Fibroblast of lung (primary cell): ENCODE measurements around the gene HAVCR2. TPM values are rescaled to one million over a fixed set of nuclear protein-coding genes. Genes with fewer than 3 reads are reported as not detected.
"Not testable (repeated sequence)": the region's sequence is repeated elsewhere in the genome, so short reads cannot be mapped to it uniquely, and the experiment has no call there.

Experiments
- DNase-seq, 2 donors: peaks; one replicate each; pipeline versions ENCODE4 v3.0.0 to v3.0.0-alpha.2; 2010; ENCODE audit warnings: low read depth in 2 of 2
- H2AFZ ChIP-seq: 2 replicates; pipeline ENCODE4 v1.5.1; 2012; ENCODE audit warnings: low read length, control low read depth, inconsistent platforms
- H3K27ac ChIP-seq: 2 replicates; pipeline ENCODE4 v1.5.1; 2011; ENCODE audit warnings: low read length, control low read depth; ENCODE audit not compliant: insufficient read depth
- H3K27me3 ChIP-seq: 2 replicates; pipeline ENCODE4 v1.5.1; 2011; ENCODE audit warnings: mild to moderate bottlenecking, low read length; ENCODE audit not compliant: control insufficient read depth, insufficient read depth
- H3K36me3 ChIP-seq: 2 replicates; pipeline ENCODE4 v1.5.1; 2011; ENCODE audit warnings: low read length; ENCODE audit not compliant: control insufficient read depth, insufficient read depth
- H3K4me1 ChIP-seq: 2 replicates; pipeline ENCODE4 v1.5.1; 2011; ENCODE audit warnings: low read length; ENCODE audit not compliant: control insufficient read depth, insufficient read depth; ENCODE audit errors: extremely low read depth
- H3K4me2 ChIP-seq: 2 replicates; pipeline ENCODE4 v1.5.1; 2011; ENCODE audit warnings: low read length, control low read depth; ENCODE audit not compliant: insufficient read depth; ENCODE audit errors: extremely low read depth
- H3K4me3 ChIP-seq, 4 experiments: fragments of 200-600 bp in 1 of 4; sonication (generic) in 1 of 4; replicated peaks in 1 of 4; 2 replicates each; pipeline ENCODE4 v1.5.1; 2011 to 2016; ENCODE audit warnings: low read length in 4 of 4, low read depth in 3 of 4, mild to moderate bottlenecking in 3 of 4, control low read depth in 2 of 4, inconsistent platforms in 1 of 4, mixed read lengths in 1 of 4; ENCODE audit not compliant: insufficient read depth in 1 of 4; ENCODE audit errors: control extremely low read depth in 1 of 4
- H3K79me2 ChIP-seq: 2 replicates; pipeline ENCODE4 v1.5.1; 2012; ENCODE audit warnings: mild to moderate bottlenecking, low read length, inconsistent platforms; ENCODE audit not compliant: control insufficient read depth, insufficient read depth
- H3K9ac ChIP-seq: 2 replicates; pipeline ENCODE4 v1.5.1; 2011; ENCODE audit warnings: mild to moderate bottlenecking, low read length, control low read depth; ENCODE audit not compliant: insufficient read depth
- H3K9me3 ChIP-seq: 2 replicates; pipeline ENCODE4 v1.5.1; 2012; ENCODE audit warnings: low read depth, low read length; ENCODE audit not compliant: control insufficient read depth, insufficient read depth
- H4K20me1 ChIP-seq: 2 replicates; pipeline ENCODE4 v1.5.1; 2011; ENCODE audit warnings: low read length; ENCODE audit not compliant: control insufficient read depth, insufficient read depth; ENCODE audit errors: extremely low read depth
- CTCF ChIP-seq, 2 donors: IDR thresholded peaks in 1 of 2; conservative IDR thresholded peaks in 1 of 2; 1 replicate in 1 of 2; 2 replicates in 1 of 2; pipeline ENCODE4 v1.5.1; 2011 to 2012; ENCODE audit warnings: low read length in 2 of 2, control low read depth in 1 of 2, inconsistent platforms in 1 of 2, low read depth in 1 of 2, mild to moderate bottlenecking in 1 of 2
- EZH2 ChIP-seq: IDR thresholded peaks from 2 replicates; pipeline ENCODE4 v1.5.1; 2012; ENCODE audit warnings: low read length, control low read depth, mild to moderate bottlenecking; ENCODE audit errors: missing control alignments
- polyA plus RNA-seq, 2 donors: library from polyadenylated mRNA; depleted of rRNA in 1 of 2; stranded (reverse) in 1 of 2; unstranded in 1 of 2; fragments of >200 nt; gene quantifications; 2 replicates each; pipeline ENCODE4 v1.2.1, GENCODE V29; 2011 to 2012; ENCODE audit warnings: missing spikeins in 1 of 2
- total RNA-seq: library from RNA; depleted of rRNA; stranded (reverse); fragments of >200 nt; gene quantifications from 2 replicates; pipeline ENCODE4 v1.2.1, GENCODE V29; 2014

The HAVCR2 gene
- total and polyA plus RNA-seq, 2 donors (not counting 1 experiment from before 2014, with no cell fraction given) = 0.56 to 2.5 TPM

- H4K20me1 ChIP-seq = no peaks in the 10 kb centered on the region
Measured at GRCh38 chr5:157047898-157048297, 60.9 kb downstream of the HAVCR2 start.

DNA sequence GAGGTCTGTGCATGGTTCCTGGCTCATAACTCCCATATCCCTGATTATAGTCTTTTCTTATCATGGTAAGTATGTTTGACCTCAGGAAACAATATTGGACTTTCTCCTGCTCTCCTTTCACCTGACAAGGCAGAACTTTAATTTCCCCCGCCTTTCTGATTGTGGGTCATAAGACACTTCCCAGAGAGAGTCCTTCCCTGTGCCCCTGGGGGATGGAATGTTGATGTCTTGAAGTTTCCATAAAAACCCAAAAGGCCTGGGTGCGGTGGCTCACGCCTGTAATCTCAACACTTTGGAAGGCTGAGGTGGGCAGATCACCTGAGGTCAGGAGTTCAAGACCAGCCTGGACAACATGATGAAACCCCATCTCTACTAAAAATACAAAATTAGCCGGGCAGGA, 61.8 kb downstream of the HAVCR2 start:
- not testable (repeated sequence) for H3K4me1 ChIP-seq, H3K27ac ChIP-seq, H3K79me2 ChIP-seq, H3K36me3 ChIP-seq, H4K20me1 ChIP-seq, H3K27me3 ChIP-seq, H3K4me3 ChIP-seq, H3K9me3 ChIP-seq, DNase-seq, H3K9ac ChIP-seq, H2AFZ ChIP-seq, H3K4me2 ChIP-seq

More at GRCh38 chr5:157047898-157048297, 60.9 kb downstream of the HAVCR2 start:
- Histone ChIP-seq H3K27ac (no peak overlapping the region), H3K36me3 (no peaks in the 10 kb centered on the region), H2AFZ (no peak overlapping the region), H3K27me3 (no peaks in the 10 kb centered on the region), H3K9me3 (no peaks in the 10 kb centered on the region), H3K79me2 (no peaks in the 10 kb centered on the region), H3K9ac (no peak overlapping the region), H3K4me3 (no peak overlapping the region), H3K4me2 (no peak overlapping the region), H3K4me1 (no peaks in the 10 kb centered on the region)
- TF ChIP-seq EZH2 (no peak), CTCF (conservative IDR thresholded peaks at IDR 0.05 in 1 of 2, IDR thresholded peaks at IDR 0.05 in 1 of 2; ENCODE audit: low read depth in 1 of 2, low read length in 2 of 2) (no peak)
- DNase-seq = no peak

DNA sequence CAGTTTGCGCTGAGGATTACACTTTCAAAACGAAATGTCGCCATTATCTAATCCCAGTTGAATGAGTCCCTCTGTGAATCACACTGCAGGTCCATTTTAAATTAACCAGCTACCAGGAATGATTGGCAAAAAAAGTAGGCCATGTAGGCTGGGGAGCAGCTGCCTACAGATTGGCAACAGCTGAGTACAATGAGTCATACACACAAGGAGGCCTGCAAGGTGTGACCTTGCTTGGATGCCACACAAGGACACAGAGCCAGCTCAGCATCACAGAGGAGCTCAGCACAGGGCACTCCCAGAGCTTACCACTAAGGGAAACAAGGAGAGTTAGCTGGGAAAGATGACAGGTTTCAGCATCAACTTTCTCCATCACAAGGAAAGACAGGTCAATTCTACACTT, 62.8 kb downstream of the HAVCR2 start:
- Histone ChIP-seq H3K4me3 (no peak overlapping the region), H3K9ac (no peak overlapping the region), H4K20me1 (no peaks in the 10 kb centered on the region), H3K36me3 (no peaks in the 10 kb centered on the region), H3K27ac (no peak overlapping the region), H3K79me2 (no peaks in the 10 kb centered on the region), H2AFZ (no peak overlapping the region), H3K4me2 (no peak overlapping the region), H3K27me3 (no peaks in the 10 kb centered on the region), H3K9me3 (no peaks in the 10 kb centered on the region), H3K4me1 (no peaks in the 10 kb centered on the region)
- DNase-seq = peak in 1 of 2 donors; percentile 37
- no peak for TF ChIP-seq EZH2
- TF ChIP-seq CTCF (conservative IDR thresholded peaks at IDR 0.05 in 1 of 2, IDR thresholded peaks at IDR 0.05 in 1 of 2; ENCODE audit: low read depth in 1 of 2, low read length in 2 of 2) = no peak
